ENCODE measurements around the gene DNER.

DNER gene

GRCh38 chr2:229388731-229389130 is 325.6 kb downstream of the DNER start:
- Histone ChIP-seq H3K23ac (ENCODE audit: low read length) (no peak overlapping the region), H3K4me3 (ENCODE audit: low read depth, low read length) (no peak overlapping the region), H3K18ac (ENCODE audit: low read length) (no peak overlapping the region)

GRCh38 chr2:229387866-229388265 is 326.5 kb downstream of the DNER start:
- Histone ChIP-seq H2AK5ac (ENCODE audit: low read length) (no peak overlapping the region), H3K4ac (ENCODE audit: low read depth, low read length) (no peak overlapping the region), H3K4me3 (ENCODE audit: low read depth, low read length) (no peak overlapping the region), H4K12ac (ENCODE audit: low read depth, low read length) (no peak overlapping the region), H3K27me3 (ENCODE audit: insufficient read depth, low read length) (no peaks in the 10 kb centered on the region), H2BK5ac (ENCODE audit: low read depth, low read length, poor library complexity) (no peak overlapping the region), H2BK12ac (ENCODE audit: low read length) (no peak overlapping the region), H3K79me2 (ENCODE audit: control insufficient read depth, insufficient read depth, low read length, poor library complexity) (no peaks in the 10 kb centered on the region), H2BK120ac (ENCODE audit: insufficient read depth, low read length, poor library complexity) (no peak overlapping the region), H3K9ac (ENCODE audit: low read length) (no peak overlapping the region), H3K79me1 (ENCODE audit: low read length) (no peaks in the 10 kb centered on the region), H3K18ac (ENCODE audit: low read length) (no peak overlapping the region), H4K91ac (ENCODE audit: low read depth, low read length) (no peak overlapping the region), H3K27ac (ENCODE audit: low read depth, low read length) (no peak overlapping the region), H3K4me2 (ENCODE audit: low read length) (no peak overlapping the region), H2AFZ (ENCODE audit: insufficient read depth, low read length, poor library complexity) (no peak overlapping the region), H3K4me1 (ENCODE audit: control insufficient read depth in 1 of 2, insufficient read depth in 2 of 2, low read length in 2 of 2) (no peaks in the 10 kb centered on the region), H3K9me3 (ENCODE audit: insufficient read depth, low read depth, low read length) (no peaks in the 10 kb centered on the region), H3K36me3 (ENCODE audit: control insufficient read depth in 1 of 2, insufficient read depth in 2 of 2, low read length in 2 of 2) (no peaks in the 10 kb centered on the region), H3K23ac (ENCODE audit: low read length) (no peak overlapping the region), H4K8ac (ENCODE audit: low read depth, low read length) (no peak overlapping the region), H3K14ac (ENCODE audit: low read length) (no peak overlapping the region)
- no CpG with 5 or more reads among the region's 5 CpGs for WGBS (ENCODE audit: extremely low coverage, insufficient coverage, insufficient read length)
- no peak for DNase-seq

More at GRCh38 chr2:229388731-229389130, 325.6 kb downstream of the DNER start:
- Histone ChIP-seq H3K4me1 (ENCODE audit: control insufficient read depth in 1 of 2, insufficient read depth in 2 of 2, low read length in 2 of 2) (no peaks in the 10 kb centered on the region), H2BK120ac (ENCODE audit: insufficient read depth, low read length, poor library complexity) (no peak overlapping the region), H3K27me3 (ENCODE audit: insufficient read depth, low read length) (no peaks in the 10 kb centered on the region), H2BK5ac (ENCODE audit: low read depth, low read length, poor library complexity) (no peak overlapping the region), H3K9ac (ENCODE audit: low read length) (no peak overlapping the region), H3K79me1 (ENCODE audit: low read length) (no peaks in the 10 kb centered on the region), H4K8ac (ENCODE audit: low read depth, low read length) (no peak overlapping the region), H3K14ac (ENCODE audit: low read length) (no peak overlapping the region), H3K9me3 (ENCODE audit: insufficient read depth, low read depth, low read length) (no peaks in the 10 kb centered on the region), H2AFZ (ENCODE audit: insufficient read depth, low read length, poor library complexity) (no peak overlapping the region), H4K12ac (ENCODE audit: low read depth, low read length) (no peak overlapping the region), H4K91ac (ENCODE audit: low read depth, low read length) (no peak overlapping the region), H3K79me2 (ENCODE audit: control insufficient read depth, insufficient read depth, low read length, poor library complexity) (no peaks in the 10 kb centered on the region), H3K27ac (ENCODE audit: low read depth, low read length) (no peak overlapping the region), H3K4ac (ENCODE audit: low read depth, low read length) (no peak overlapping the region), H2BK12ac (ENCODE audit: low read length) (no peak overlapping the region), H3K4me2 (ENCODE audit: low read length) (no peak overlapping the region), H3K36me3 (ENCODE audit: control insufficient read depth in 1 of 2, insufficient read depth in 2 of 2, low read length in 2 of 2) (no peaks in the 10 kb centered on the region), H2AK5ac (ENCODE audit: low read length) (no peak overlapping the region)
- no peak for DNase-seq
- WGBS (ENCODE audit: extremely low coverage, insufficient coverage, insufficient read length): no CpG with 5 or more reads among the region's 4 CpGs

DNA sequence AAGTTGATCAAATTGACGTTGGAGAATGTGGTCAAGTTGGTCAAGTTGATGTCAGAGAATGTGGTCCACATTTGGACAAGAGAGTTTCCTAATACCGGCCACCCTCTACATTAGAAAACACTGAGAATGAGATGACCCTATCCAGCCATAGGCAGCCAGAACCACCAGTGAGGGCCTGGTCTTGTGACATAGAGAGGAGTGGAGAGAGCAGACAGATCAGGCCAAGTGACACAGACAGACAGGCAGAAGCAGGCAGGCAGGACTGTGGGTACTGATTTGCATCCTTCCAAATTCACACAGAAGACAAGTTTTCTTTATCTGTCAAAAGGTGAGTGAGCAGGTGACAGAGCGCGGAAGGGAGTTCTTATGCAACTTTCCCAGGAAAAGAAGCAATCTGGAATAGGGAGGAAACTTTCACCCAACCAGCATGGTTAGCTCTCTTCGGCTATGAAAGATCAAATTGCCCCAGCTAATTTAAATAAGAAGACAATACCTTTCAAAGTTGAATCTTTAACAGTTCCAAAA is 334.2 kb downstream of the DNER start:
- Histone ChIP-seq H2BK5ac (ENCODE audit: low read depth, low read length, poor library complexity) (no peak overlapping the region), H3K4me3 (ENCODE audit: low read depth, low read length) (no peak overlapping the region), H3K4me2 (ENCODE audit: low read length) (no peak overlapping the region), H3K9me3 (ENCODE audit: insufficient read depth, low read depth, low read length) (no peaks in the 10 kb centered on the region), H2AK5ac (ENCODE audit: low read length) (no peak overlapping the region), H2BK120ac (ENCODE audit: insufficient read depth, low read length, poor library complexity) (no peak overlapping the region), H4K12ac (ENCODE audit: low read depth, low read length) (no peak overlapping the region), H3K18ac (ENCODE audit: low read length) (no peak overlapping the region), H3K36me3 (ENCODE audit: control insufficient read depth in 1 of 2, insufficient read depth in 2 of 2, low read length in 2 of 2) (no peaks in the 10 kb centered on the region), H3K27ac (ENCODE audit: low read depth, low read length) (no peak overlapping the region), H3K23ac (ENCODE audit: low read length) (no peak overlapping the region), H3K79me2 (ENCODE audit: control insufficient read depth, insufficient read depth, low read length, poor library complexity) (no peaks in the 10 kb centered on the region), H3K4ac (ENCODE audit: low read depth, low read length) (no peak overlapping the region), H2BK12ac (ENCODE audit: low read length) (no peak overlapping the region), H3K4me1 (ENCODE audit: control insufficient read depth in 1 of 2, insufficient read depth in 2 of 2, low read length in 2 of 2) (no peaks in the 10 kb centered on the region), H4K8ac (ENCODE audit: low read depth, low read length) (no peak overlapping the region), H3K79me1 (ENCODE audit: low read length) (no peaks in the 10 kb centered on the region), H3K27me3 (ENCODE audit: insufficient read depth, low read length) (no peaks in the 10 kb centered on the region), H3K9ac (ENCODE audit: low read length) (no peak overlapping the region), H4K91ac (ENCODE audit: low read depth, low read length) (no peak overlapping the region), H3K14ac (ENCODE audit: low read length) (no peak overlapping the region), H2AFZ (ENCODE audit: insufficient read depth, low read length, poor library complexity) (no peak overlapping the region)
- no CpG with 5 or more reads among the region's 5 CpGs for WGBS (ENCODE audit: extremely low coverage, insufficient coverage, insufficient read length)
- peak; percentile 81 to 93 for DNase-seq

- Histone ChIP-seq H3K18ac (ENCODE audit: low read length) (no peak overlapping the region), H3K4me2 (ENCODE audit: low read length) (no peak overlapping the region), H3K27ac (ENCODE audit: low read depth, low read length) (peak overlapping the region; percentile 3), H3K9ac (ENCODE audit: low read length) (no peak overlapping the region), H3K36me3 (ENCODE audit: control insufficient read depth in 1 of 2, insufficient read depth in 2 of 2, low read length in 2 of 2) (no peaks in the 10 kb centered on the region), H3K27me3 (ENCODE audit: insufficient read depth, low read length) (no peaks in the 10 kb centered on the region), H4K91ac (ENCODE audit: low read depth, low read length) (no peak overlapping the region), H3K23ac (ENCODE audit: low read length) (no peak overlapping the region), H2BK12ac (ENCODE audit: low read length) (no peak overlapping the region), H4K8ac (ENCODE audit: low read depth, low read length) (no peak overlapping the region), H3K14ac (ENCODE audit: low read length) (no peak overlapping the region), H3K4ac (ENCODE audit: low read depth, low read length) (no peak overlapping the region), H2AFZ (ENCODE audit: insufficient read depth, low read length, poor library complexity) (no peak overlapping the region), H2BK5ac (ENCODE audit: low read depth, low read length, poor library complexity) (no peak overlapping the region), H3K4me3 (ENCODE audit: low read depth, low read length) (no peak overlapping the region), H2AK5ac (ENCODE audit: low read length) (no peak overlapping the region), H3K9me3 (ENCODE audit: insufficient read depth, low read depth, low read length) (no peaks in the 10 kb centered on the region), H3K79me2 (ENCODE audit: control insufficient read depth, insufficient read depth, low read length, poor library complexity) (no peaks in the 10 kb centered on the region), H3K4me1 (ENCODE audit: control insufficient read depth in 1 of 2, insufficient read depth in 2 of 2, low read length in 2 of 2) (no peaks in the 10 kb centered on the region), H3K79me1 (ENCODE audit: low read length) (no peaks in the 10 kb centered on the region), H2BK120ac (ENCODE audit: insufficient read depth, low read length, poor library complexity) (no peak overlapping the region), H4K12ac (ENCODE audit: low read depth, low read length) (no peak overlapping the region)
- peak; percentile 65 to 69 for DNase-seq
- no CpG with 5 or more reads among the region's 3 CpGs for WGBS (ENCODE audit: extremely low coverage, insufficient coverage, insufficient read length)
Observed at GRCh38 chr2:229378386-229378785, 336.0 kb downstream of the DNER start.

Measured in trophoblast cell (in vitro differentiated cells and primary cell).